Fibroblast of skin of back (primary cell): ENCODE results near the gene PRUNE2.

Experiments
- DNase-seq: peaks from one replicate; pipeline ENCODE4 v3.0.0-alpha.2; 2013

PRUNE2 gene

DNA sequence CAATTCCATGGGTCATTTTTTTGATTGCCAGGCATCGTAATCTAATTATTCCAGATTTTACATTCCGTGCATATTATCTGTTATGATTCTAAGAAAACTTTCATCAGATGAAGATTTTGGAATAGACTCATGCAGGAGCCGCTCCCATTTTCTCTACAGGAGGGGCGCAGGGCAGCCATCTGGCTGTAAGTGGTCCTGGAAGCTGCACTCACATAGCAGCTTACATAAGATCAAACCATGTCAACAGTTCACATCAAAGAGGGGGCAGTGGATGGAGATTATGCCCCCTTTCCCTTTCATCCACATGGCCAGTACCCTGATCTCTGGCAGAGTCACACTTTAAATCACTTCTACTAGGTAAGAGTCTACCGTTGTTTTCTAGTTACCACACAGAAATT is 214.9 kb downstream of the PRUNE2 start:
- DNase-seq, result no peak

DNA sequence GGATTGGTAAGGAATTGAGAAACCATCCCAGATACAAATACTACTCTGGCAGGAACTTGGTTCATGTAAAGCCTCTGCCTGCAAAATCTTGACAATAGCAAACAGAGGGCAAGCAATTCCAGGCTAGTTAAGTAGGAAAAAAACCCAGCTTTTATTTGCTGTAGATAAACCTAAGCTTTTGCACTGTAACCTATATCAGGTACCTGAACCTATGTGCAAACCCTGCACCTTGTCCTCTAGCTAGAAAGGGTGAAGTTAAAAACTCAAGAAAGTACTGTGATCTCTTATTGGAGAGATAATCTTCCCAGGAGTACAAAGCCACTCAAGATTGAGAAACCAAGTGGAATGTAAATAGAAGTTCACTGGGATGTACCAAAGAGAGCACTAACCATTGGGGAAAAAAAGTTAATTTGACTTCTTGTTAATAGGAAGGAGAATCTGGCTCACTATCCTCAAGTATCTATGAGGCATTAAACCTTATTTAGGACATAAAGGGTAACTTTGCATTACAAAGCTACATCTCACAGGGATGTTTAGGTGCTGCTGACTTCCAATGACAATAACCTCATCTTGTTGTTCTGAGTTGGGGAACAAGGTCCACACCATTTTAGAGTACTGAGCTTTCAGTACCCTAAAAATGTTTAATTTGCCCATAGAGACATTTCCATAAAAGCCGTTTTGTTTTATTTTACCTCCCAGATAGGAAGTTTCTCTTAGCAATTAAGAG is 215.5 kb downstream of the PRUNE2 start:
- no peak for DNase-seq

DNA sequence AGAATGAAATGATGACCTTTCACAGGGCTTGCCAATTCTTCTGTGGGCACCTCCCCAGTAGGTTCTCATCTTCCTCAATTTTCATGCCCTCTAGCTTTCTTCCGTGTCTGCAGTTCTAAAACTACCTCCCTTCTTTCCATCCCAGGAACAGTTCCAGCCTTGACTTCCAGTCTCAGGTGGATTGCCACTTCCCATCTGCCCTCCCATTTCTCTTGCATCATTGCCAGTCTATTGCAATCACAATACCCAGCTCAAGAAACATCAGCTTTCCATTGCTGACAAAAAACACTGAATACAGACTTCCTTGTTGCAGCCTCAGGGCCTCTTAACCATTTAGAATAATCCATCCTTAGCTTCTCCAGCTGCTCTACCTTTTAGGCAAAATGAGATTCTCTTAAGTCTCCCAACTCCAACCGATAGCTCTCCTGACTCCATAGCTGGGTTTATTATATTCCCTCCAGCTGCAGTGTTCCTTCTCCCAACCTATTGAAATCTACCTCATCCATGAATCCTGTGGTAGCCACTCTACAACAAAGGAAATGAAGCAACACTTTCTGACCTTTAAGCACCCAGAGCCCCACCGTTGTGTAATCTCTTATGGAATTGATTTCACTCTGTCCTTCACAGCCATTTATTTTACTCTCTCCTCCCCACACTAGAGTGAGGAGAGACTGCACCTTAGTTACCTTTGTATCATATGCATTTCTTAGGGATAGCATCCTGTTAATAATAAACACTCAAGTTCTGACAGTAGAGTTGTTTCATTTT is 217.3 kb downstream of the PRUNE2 start:
- DNase-seq, result no peak

DNA sequence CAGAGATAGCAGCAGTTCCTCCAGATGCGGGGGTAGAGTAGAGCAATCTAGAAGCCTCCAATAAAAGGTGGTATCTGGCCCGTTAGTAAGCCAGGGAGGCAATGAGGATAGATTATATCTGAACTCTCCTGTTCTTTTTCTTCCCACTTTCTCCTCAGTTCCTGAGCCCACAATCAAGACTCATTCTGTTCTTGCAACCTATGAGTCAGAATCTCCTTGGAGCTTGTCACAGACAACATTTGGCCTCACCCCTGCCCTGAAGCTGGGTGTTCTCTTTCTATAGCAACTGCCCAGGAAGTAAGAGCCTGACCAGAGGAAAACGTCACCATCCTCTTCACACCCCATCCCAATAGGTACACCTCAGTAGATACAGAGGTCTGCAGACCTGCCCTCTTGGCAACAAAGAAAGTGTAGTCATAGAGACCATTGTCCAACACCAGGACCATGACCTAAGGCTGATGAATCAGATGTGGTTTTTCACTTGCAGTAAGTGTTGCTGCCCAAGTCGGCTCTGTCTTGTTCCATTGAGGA is 218.0 kb downstream of the PRUNE2 start:
- DNase-seq, result peak; percentile 73

DNA sequence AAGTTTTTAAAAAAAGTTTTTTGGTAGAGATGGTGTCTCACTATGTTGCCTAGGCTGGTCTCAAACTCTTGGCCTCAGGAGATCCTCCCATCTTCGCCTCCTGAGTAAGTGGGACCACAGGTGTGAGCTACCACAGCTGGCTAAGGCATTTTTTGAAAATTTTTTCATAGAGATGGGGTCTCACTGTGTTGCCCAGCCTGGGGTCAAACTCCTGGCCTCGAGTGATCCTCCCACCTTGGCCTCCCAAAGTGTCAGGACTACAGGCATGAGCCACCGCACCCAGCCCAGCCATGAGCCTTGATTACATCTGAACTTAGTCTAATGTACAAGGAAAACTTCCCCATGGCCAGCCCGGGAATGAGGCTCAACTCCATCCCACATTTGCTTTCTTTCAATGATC is 219.2 kb downstream of the PRUNE2 start:
- no peak for DNase-seq

DNA sequence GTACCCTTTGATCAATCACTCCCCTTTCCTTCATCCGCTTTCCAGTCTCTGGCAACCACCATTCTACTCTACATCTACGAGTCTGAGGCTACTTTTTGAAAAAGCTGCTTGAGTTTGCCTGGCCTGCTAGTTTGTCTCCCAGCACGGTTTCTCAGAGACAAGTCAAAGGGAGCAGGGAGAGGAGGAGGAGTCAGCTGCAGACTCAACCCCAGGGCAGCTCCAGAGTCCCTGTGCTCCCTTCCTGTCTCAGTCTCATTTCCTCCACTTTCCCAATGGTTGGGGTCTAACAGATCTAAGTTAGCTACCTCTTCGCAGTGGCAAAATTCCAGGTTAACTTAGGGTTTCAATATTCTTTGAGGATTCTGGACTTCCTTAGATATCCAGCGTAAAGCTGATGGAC is 221.7 kb downstream of the PRUNE2 start:
- no peak for DNase-seq

DNA sequence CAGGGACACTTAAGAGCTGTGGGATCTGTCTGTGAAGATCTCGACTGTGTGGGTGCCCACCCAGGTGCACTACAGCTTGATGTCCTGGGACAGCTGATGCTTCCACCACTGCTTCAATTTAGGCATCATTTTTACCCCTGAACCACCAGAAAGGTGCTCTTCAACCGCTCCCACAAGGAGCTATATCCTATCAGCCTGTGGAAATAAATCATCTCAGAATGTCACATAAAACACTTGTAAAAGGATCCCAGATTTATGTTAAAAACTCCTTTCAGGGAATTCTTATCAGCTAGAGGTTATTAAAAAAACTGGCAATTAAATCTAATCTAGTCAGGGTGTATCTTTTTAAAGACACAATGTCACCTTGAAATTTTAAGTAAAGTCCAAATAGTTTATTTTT is 224.4 kb downstream of the PRUNE2 start:
- no peak for DNase-seq

DNA sequence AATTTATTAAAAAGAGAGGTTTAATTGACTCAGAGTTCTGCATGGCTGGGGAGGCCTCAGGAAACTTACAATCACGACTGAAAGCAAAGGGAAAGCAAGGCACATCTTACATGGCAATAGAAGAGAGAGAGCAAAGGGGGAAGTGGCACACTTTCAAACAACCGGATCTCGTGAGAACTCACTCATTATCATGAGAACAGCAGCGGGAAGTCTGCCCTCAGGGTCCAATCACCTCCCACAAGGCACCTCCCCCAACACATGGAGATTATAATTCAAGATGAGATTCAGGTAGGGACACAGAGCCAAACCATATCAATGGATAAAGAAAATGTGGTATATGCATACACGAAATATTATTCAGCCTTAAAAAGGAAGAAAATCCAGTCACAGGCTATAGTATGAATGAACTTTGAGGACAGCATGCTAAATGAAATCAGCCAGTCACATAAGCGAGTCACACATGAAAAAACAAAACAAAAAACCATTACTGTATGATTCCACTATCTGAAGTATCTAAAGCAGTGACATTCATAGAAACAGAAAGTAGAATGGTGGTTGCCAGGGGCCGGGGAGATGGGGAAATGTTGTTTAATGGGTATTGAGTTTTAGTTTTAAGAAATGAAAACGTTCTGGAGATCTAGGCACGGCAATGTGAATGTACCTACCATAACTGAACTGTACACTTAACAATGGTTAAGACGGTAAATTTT is 225.0 kb downstream of the PRUNE2 start:
- peak; percentile 51 for DNase-seq

DNA sequence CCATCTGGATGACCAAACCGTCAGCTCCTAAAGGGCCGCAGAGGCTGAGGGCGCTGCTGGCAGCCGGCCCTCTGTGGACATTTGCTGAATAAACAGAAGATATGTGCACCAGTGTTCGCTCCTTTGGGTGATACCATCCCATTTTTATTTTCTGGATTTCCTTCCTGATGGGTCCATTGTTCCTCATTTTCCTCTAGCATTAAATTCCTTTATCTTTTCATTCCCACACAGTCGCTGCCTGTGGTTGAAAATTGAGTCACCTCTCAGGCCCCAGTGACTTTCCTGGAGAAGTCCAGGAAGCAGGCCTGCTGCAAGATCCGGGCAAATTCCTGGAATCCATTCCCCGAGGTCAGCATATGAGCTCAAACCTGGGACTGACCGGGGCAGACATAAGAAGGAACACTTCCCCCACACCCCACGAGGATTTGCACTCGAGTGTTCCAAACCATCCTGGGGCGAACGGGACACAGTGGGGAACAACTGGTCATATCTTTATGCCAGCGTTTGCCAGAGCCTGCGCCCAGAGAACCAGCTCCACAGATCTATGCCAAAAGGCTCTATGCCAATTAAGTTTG is 228.3 kb downstream of the PRUNE2 start:
- DNase-seq, result peak; percentile 71

DNA sequence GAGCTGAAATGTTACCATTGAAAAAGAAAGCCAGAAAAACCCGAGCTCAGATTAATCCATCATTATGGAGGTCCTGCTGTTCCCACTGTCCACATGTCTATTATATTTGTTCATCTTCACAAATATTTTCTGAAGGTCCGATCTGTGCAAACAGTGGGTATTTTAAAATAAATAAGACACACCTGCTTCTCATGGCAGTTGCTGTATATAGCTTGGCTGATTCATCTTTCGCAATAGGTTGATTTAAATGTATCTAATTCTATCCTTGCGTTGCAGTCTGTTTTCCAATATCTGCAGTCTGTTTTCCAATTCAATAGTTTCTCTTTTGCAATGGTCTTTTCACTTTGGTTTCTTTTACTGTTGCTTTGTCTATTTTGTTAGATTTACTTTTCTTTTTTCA is 229.1 kb downstream of the PRUNE2 start:
- DNase-seq, result no peak

DNA sequence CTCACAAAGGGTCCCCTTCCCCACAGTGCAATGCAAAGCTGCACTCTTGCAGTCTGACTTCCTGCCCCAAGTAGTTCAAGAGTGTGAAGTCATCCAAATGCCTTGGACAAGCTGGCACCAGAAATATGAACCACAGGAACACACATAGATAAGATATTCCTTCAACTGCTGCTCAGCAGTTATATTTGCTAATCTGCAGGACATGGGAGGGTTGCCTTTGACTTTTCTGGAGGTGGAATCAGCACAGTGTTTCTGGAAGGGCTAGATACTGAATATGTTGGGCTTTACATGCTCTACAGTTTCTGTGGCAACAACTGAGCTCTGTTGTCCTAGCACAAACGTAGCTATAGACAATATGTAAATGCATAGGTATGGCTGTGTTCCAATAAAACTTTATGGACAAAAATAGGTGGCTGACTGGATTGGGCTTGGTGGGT is 238.4 kb downstream of the PRUNE2 start:
- DNase-seq, result peak; percentile 85

DNA sequence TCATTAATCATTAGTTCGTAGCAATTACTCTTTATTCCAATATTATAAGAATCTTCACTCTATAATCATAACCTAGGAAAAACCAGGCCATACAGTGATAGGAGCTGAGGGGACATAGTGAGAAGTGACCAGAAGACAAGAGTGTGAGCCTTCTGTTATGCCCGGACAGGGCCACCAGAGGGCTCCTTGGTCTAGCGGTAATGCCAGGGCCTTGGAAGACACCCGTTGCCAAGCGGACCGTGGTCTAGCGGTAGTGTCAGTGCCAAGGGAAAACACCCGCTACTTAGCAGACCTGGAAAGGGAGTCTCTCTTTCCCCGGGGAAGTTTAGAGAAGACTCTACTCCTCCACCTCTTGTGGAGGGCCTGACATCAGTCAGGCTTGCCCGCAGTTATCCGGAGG is 239.9 kb downstream of the PRUNE2 start:
- peak; percentile 51 for DNase-seq

DNA sequence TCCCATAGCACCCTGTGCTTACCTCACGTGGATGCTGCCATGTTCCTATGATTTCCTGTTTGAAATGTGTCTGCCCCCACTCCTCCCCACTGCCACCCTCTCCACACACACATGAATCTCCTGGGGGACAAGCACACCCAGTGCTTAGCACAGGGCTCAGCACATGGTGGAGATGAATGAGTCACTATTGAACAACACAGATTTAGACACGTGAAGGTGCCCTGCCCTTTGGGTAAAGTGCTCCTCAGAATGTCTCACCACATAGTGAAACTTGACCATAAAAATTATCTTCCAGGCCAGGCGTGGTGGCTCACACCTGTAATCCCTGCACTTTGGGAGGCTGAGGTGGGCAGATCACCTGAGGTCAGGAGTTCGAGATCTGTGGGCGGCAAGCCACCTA is 240.5 kb downstream of the PRUNE2 start:
- DNase-seq, result no peak

DNA sequence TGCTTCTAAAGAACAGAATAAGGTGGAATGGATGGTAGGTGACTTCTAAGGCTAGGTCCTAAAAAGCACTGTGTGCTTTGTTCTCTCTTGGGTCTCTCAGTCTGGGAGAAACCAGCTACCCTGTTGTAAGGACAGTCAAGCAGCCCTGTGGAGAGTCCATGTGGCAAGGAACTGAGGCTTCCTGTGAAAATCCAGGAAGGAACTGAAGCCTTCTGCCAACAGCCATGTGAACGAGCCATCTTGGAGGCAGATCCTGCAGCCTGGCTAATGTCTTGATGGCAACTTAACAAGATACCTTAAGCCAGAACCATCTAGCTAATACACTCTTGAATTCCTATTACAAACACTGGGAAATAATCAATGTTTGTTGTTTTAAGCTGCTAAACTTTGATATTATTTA is 241.8 kb downstream of the PRUNE2 start:
- DNase-seq, result no peak

DNA sequence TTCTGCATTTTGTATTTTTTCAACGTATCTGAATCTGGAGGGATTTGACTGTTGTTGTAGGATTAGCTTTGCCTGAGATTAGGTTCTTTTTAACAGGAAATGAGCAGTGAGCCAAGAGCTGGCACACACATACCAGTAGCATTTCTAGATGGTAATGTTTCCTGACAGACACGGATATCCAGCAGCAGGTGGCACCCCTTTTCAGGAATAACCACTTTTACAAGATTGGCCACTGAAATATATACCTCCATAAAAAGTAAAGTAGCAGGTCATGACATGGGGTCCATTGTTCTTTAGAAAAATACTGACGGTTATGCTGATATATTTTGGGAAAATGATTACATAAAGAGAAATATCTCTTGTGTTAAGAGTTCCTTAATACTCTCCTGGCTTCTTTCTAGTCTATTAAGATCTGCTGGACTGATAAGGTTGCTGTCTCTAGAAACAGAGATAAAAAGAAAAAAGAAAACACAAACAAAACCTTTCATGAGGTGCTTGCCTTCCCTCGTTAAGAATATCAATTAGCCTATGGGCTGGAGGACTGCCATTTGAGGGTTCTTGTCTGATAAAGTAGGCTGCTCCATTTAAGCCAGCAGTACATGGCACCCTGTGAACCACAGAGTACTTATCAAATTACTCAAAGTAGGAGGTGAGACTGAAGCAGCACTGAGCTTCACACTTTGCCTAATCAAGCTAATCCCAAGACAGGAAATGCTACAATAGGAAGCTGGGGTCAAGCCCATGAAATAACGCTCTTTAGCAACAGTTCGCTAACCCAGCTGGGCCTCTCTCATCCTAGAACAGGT is 243.2 kb downstream of the PRUNE2 start:
- DNase-seq, result no peak

DNA sequence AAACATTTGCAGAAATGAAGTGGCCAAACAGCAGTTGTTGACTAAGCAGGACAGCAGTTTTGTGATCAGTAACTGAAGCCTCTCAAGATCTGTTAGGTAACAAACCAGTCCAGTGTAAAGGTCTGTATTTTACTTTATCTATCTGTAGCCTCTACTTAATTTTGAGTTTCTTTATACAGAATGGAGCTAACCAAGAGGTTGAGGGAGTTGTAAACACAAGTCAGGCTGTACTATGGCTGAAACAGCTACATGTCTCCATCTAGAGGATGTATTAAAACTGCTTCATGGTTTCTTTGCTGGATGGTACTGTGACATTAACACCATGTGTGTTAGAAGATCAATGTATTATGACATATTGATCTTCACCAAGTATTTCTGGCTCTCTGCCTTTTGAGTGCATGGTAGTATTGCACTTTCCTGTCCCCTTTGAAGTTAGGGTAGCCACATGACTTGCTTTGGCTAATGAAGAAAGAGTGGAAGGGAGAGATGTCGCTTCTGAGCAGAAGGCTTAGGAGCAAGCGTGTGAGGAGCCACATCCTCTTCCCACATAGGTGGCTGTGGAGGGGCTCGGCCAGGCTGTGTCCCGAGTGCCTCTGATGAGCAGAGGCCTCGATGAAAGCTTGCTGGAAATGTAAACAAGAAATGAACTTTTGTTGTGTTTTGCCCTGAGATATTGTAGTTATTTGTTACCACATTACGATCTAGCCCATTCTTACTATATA is 247.2 kb downstream of the PRUNE2 start:
- DNase-seq, result peak; percentile 64

DNA sequence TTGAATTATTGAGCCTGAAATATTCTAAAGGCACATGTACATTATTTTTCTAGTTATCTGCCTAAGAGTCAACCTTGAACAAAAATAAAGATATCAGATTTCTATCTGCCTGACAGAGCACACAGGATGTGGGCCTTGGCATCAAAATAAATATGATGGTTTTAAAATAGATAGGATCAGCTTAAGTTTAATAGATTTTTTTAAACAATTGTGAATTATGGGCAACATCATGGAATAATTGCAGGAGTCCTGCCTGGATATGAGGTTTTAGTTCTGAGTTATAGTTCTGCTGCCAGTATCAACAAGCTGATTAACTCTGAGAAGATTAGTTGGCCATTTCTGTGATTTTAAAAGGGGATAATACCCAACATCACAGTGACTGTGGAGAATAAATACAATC is 248.6 kb downstream of the PRUNE2 start:
- DNase-seq, result no peak

DNA sequence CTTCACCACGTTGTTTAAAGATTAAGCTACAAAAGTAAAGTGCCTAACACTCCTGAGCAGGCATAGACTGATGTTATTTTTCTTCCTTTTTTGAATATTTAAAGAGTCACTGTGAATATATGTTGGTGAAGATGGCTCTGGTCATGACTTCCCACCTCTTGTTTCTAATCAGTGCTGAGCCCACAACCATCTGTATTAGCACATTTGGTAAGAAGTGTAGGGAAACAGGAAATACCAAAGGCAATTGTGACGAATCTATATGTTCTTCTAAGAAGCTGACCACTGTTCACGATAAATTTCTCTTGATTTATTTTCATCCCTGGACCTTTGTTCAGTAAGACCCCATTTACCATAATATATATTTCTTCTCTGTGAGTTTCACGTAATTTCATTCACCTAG is 249.9 kb downstream of the PRUNE2 start:
- peak; percentile 53 for DNase-seq

DNA sequence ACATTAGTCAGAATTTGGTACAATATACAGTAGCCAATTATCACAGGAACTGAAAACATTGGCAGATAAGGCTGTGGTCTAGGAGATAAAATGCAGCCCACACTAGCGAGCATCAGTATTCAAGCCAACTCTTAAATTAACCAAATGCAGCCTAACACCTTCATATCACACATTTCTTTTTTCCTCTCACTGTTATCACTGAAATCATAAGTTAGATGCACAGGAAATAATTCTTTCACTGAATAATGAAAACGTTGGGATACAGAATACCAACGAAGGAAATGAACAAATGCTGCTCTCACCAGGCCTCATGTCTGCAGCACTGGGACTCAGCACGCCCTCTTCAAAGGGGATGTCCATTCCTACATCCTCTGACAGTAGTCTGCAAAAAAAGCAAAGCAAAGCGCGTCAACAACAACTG is 250.8 kb downstream of the PRUNE2 start:
- peak; percentile 41 for DNase-seq

DNA sequence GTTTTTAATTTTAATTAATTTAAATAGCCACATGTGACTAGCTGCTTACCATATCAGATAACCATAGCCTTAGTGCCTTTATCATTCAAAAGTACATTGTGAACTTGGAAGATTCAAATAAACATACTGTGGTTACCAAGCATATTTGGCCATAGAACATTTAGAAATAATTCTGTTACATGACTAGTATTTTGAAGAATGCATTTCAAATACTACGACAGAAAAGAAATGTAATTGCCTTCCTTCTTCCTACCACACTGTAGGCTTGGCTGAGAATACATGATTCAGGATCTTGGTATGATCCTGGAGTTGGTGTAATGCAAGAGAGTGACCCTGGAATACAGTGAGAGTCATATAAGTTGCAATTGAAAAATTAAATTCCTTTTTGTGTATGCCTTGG is 251.3 kb downstream of the PRUNE2 start:
- peak; percentile 98 for DNase-seq

DNA sequence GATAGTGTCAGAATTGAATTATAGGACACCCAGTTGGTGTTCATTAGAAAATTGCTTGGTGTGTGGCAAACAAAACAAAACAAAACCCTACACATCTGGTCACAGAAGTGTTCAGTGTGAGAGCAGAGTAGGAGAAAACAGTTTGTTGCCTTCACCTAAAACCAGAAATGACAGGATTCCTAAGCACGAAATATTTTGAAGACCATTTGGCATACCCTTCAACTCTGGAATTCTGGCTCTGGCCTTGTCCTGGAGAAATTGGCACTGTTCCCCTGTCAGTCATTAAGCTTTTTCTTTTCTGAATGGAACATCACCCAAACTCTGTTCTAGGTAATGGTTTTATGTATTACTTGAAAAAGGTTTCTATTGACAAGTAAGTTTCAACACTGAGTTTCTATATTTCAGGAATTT is 251.9 kb downstream of the PRUNE2 start:
- peak; percentile 59 for DNase-seq
